ENCODE data around the gene MTCL1. TPM values are rescaled to one million over a fixed set of nuclear protein-coding genes. Genes with fewer than 3 reads are reported as not detected.

Gene MTCL1
- total and polyA plus RNA-seq, 9 of the 15 experiments (the other 6 are each of a cell fraction or from before 2014, with no cell fraction given) = 0.21 to 7.4 (median 3.7) TPM

DNA sequence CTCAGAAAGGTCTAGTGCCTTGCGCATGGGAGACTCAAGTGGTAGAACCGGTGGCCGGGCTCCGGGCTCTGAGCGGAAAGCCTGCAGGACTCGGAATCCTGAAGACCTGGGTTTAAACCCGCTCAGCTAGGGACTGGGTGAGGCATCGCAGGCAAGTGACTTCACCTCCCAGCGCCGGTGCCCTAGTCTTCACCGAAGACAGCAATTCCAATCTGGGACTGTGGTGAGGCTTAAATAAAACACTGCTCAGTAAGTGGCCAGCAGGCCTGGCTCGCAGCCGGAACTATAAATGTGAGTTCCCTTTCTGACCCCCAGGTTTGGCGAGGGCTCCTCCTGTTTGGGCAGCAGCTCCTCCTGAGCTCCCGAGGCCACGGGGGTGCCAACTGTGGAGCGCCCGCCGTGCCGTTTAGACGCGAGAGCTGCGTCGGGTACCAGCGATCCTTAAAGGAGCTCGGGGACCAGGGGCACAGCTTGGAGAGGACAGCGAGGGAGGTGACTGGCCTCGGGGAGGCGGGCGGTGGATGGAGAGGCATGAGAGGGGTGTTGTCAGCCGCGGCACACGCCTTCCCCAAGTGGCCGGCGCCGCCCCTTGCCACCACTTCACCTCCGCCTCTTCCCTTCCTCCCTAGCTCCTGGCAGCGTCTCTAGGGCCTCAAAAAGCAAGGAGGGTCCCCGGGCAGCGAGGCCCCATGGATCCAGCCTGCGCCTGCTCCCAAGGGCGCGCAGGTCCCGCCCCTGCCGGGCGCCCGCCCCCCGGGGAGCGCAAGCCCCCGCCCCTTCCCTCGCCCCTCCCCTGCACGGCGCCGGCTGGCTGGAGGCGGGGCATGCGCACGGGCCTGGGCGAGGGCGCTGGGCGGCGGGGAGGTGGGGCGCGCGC lies 757 bp upstream of the MTCL1 start (continued):
- TF ChIP-seq, protein P1, sequence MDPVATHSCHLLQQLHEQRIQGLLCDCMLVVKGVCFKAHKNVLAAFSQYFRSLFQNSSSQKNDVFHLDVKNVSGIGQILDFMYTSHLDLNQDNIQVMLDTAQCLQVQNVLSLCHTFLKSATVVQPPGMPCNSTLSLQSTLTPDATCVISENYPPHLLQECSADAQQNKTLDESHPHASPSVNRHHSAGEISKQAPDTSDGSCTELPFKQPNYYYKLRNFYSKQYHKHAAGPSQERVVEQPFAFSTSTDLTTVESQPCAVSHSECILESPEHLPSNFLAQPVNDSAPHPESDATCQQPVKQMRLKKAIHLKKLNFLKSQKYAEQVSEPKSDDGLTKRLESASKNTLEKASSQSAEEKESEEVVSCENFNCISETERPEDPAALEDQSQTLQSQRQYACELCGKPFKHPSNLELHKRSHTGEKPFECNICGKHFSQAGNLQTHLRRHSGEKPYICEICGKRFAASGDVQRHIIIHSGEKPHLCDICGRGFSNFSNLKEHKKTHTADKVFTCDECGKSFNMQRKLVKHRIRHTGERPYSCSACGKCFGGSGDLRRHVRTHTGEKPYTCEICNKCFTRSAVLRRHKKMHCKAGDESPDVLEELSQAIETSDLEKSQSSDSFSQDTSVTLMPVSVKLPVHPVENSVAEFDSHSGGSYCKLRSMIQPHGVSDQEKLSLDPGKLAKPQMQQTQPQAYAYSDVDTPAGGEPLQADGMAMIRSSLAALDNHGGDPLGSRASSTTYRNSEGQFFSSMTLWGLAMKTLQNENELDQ (CRISPR knock-in tag; IDR thresholded peaks at IDR 0.05; ENCODE audit: borderline replicate concordance) = no peak
- TF ChIP-seq FIP1L1 (IDR thresholded peaks at IDR 0.05; ENCODE audit: low read depth, low read length, poor library complexity, severe bottlenecking) (peak; percentile 60), RBBP5 (IDR thresholded peaks at IDR 0.05; ENCODE audit: borderline replicate concordance, insufficient read depth, low read length, poor library complexity, severe bottlenecking) (peak; percentile 23), KAT7 (CRISPR knock-in tag; IDR thresholded peaks at IDR 0.05; ENCODE audit: borderline replicate concordance) (0 out of 2 replicates have a peak, but pooled peaks have one; percentile 60), GTF2F1 (IDR thresholded peaks at IDR 0.05; ENCODE audit: low read depth, low read length) (no peak), CCAR2 (IDR thresholded peaks at IDR 0.05; ENCODE audit: low read depth, low read length) (no peak), ZBTB8A (IDR thresholded peaks at IDR 0.05; ENCODE audit: partially characterized antibody) (no peak), NCOA4 (IDR thresholded peaks at IDR 0.05; ENCODE audit: partially characterized antibody) (no peak)
- TF ChIP-seq, protein P2, sequence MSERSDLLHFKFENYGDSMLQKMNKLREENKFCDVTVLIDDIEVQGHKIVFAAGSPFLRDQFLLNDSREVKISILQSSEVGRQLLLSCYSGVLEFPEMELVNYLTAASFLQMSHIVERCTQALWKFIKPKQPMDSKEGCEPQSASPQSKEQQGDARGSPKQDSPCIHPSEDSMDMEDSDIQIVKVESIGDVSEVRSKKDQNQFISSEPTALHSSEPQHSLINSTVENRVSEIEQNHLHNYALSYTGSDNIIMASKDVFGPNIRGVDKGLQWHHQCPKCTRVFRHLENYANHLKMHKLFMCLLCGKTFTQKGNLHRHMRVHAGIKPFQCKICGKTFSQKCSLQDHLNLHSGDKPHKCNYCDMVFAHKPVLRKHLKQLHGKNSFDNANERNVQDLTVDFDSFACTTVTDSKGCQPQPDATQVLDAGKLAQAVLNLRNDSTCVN (CRISPR knock-in tag; IDR thresholded peaks at IDR 0.05) = no peak
- TF ChIP-seq, protein P3, sequence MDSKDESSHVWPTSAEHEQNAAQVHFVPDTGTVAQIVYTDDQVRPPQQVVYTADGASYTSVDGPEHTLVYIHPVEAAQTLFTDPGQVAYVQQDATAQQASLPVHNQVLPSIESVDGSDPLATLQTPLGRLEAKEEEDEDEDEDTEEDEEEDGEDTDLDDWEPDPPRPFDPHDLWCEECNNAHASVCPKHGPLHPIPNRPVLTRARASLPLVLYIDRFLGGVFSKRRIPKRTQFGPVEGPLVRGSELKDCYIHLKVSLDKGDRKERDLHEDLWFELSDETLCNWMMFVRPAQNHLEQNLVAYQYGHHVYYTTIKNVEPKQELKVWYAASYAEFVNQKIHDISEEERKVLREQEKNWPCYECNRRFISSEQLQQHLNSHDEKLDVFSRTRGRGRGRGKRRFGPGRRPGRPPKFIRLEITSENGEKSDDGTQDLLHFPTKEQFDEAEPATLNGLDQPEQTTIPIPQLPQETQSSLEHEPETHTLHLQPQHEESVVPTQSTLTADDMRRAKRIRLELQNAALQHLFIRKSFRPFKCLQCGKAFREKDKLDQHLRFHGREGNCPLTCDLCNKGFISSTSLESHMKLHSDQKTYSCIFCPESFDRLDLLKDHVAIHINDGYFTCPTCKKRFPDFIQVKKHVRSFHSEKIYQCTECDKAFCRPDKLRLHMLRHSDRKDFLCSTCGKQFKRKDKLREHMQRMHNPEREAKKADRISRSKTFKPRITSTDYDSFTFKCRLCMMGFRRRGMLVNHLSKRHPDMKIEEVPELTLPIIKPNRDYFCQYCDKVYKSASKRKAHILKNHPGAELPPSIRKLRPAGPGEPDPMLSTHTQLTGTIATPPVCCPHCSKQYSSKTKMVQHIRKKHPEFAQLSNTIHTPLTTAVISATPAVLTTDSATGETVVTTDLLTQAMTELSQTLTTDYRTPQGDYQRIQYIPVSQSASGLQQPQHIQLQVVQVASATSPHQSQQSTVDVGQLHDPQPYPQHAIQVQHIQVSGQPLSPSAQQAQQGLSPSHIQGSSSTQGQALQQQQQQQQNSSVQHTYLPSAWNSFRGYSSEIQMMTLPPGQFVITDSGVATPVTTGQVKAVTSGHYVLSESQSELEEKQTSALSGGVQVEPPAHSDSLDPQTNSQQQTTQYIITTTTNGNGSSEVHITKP (IDR thresholded peaks at IDR 0.05; ENCODE audit: partially characterized antibody) = peak; percentile 69
- TF ChIP-seq, protein P4, sequence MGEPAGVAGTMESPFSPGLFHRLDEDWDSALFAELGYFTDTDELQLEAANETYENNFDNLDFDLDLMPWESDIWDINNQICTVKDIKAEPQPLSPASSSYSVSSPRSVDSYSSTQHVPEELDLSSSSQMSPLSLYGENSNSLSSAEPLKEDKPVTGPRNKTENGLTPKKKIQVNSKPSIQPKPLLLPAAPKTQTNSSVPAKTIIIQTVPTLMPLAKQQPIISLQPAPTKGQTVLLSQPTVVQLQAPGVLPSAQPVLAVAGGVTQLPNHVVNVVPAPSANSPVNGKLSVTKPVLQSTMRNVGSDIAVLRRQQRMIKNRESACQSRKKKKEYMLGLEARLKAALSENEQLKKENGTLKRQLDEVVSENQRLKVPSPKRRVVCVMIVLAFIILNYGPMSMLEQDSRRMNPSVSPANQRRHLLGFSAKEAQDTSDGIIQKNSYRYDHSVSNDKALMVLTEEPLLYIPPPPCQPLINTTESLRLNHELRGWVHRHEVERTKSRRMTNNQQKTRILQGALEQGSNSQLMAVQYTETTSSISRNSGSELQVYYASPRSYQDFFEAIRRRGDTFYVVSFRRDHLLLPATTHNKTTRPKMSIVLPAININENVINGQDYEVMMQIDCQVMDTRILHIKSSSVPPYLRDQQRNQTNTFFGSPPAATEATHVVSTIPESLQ (CRISPR knock-in tag; IDR thresholded peaks at IDR 0.05) = peak; percentile 72; the same call in 1 of the 2 replicates
- TF ChIP-seq, protein P5, sequence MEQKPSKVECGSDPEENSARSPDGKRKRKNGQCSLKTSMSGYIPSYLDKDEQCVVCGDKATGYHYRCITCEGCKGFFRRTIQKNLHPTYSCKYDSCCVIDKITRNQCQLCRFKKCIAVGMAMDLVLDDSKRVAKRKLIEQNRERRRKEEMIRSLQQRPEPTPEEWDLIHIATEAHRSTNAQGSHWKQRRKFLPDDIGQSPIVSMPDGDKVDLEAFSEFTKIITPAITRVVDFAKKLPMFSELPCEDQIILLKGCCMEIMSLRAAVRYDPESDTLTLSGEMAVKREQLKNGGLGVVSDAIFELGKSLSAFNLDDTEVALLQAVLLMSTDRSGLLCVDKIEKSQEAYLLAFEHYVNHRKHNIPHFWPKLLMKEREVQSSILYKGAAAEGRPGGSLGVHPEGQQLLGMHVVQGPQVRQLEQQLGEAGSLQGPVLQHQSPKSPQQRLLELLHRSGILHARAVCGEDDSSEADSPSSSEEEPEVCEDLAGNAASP (IDR thresholded peaks at IDR 0.05) = no peak
- TF ChIP-seq, protein P6, sequence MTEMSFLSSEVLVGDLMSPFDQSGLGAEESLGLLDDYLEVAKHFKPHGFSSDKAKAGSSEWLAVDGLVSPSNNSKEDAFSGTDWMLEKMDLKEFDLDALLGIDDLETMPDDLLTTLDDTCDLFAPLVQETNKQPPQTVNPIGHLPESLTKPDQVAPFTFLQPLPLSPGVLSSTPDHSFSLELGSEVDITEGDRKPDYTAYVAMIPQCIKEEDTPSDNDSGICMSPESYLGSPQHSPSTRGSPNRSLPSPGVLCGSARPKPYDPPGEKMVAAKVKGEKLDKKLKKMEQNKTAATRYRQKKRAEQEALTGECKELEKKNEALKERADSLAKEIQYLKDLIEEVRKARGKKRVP (CRISPR knock-in tag; IDR thresholded peaks at IDR 0.05) = no peak

Measured in K562 (cell line).